GM04504 (cell line): ENCODE data around the gene PDE4A.

ENCODE experiments used
- DNase-seq: peaks from one replicate; pipeline ENCODE4 v3.0.0-alpha.2; 2012; ENCODE audit warnings: low read depth

The PDE4A gene

GRCh38 chr19:10510301-10510802 lies 90.0 kb downstream of the PDE4A start:
- no peak for DNase-seq

GRCh38 chr19:10513223-10513622 lies 92.9 kb downstream of the PDE4A start:
- DNase-seq, result no peak

GRCh38 chr19:10514211-10515145 lies 94.1 kb downstream of the PDE4A start:
- DNase-seq, result no peak

- no peak for DNase-seq
Observed at GRCh38 chr19:10516064-10516385, 95.7 kb downstream of the PDE4A start.

GRCh38 chr19:10516671-10517286 lies 96.4 kb downstream of the PDE4A start:
- no peak for DNase-seq

- DNase-seq, result no peak
Observed at GRCh38 chr19:10517361-10517759, 97.0 kb downstream of the PDE4A start, which contains the start of gene S1PR5. Gene S1PR5, minus strand, starts transcription at chr19:10517447. Its CDS starts 2,436 bp downstream, at chr19:10515011.

GRCh38 chr19:10517760-10518443 lies 97.6 kb downstream of the PDE4A start:
- no peak for DNase-seq

- DNase-seq, result no peak
Observed at GRCh38 chr19:10518444-10519361, 98.4 kb downstream of the PDE4A start.
